CD4-positive, alpha-beta T cell treated with Interleukin-15 for 1 hour (primary cell): ENCODE data around the gene RASGRF2.

Experiments used
- DNase-seq: peaks from one replicate; pipeline ENCODE4 v3.0.0-alpha.2; 2020

RASGRF2 gene

DNA sequence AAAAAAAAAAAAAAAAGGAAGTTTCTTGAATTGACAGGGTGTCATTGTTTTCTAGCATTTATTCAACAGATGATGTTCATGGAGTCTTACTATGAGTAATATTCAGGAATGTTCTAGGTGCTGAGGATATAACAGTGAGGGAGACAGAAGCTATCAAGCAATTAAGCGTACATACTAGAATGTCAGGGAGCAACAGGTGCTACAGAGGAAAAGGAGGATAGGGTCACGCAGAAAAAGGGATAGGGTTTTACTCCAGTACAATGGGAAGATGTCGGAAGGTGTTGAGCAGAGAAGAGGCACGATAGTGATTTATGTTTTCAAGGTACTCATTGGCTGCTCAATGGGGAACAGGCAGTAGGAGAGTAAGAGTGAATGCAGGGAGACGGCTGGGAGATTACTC is 6.6 kb upstream of the RASGRF2 start:
- DNase-seq: no peak

DNA sequence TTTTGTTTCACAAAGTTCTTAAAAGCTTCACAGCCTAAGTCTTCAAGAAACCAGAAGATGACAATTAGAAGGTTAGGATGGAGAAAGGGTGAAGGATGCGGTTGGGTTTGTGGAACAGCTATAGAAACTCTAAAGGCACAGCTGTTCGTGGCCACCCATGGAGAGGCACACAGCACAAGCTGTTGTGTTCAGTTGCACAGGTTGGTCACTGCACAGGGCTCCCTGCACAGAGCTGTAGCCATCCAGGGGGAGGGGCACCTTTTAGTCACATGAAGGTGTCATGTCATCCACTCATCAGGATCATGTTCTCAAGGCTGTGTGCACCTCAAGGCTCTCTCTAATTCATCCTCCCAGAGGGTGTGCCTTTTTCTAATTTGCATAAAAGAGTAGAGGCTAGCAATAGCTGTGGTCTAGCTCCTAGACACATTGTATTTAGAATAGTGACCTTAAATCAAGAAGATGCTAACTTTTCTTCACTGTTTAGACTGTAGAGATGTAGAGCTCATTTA is 5.0 kb upstream of the RASGRF2 start:
- DNase-seq: no peak

DNA sequence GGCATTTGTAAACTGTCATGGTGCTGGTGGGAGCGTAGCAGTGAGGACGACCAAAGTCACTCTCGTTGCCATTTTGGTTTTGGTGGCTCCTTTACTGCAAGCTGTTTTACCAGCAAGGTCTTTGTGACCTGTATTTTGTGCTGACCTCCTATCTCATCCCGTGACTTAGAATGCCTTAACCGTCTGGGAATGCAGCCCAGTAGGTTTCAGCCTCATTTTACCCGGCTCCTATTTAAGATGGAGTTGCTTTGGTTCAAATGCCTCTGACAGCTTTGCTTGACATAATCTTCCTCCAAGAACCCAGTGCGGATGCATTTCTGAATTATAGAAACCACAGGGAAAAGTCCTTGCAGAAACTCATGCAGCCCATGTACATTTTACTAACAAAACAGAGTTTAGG is 3.9 kb upstream of the RASGRF2 start:
- no peak for DNase-seq

DNA sequence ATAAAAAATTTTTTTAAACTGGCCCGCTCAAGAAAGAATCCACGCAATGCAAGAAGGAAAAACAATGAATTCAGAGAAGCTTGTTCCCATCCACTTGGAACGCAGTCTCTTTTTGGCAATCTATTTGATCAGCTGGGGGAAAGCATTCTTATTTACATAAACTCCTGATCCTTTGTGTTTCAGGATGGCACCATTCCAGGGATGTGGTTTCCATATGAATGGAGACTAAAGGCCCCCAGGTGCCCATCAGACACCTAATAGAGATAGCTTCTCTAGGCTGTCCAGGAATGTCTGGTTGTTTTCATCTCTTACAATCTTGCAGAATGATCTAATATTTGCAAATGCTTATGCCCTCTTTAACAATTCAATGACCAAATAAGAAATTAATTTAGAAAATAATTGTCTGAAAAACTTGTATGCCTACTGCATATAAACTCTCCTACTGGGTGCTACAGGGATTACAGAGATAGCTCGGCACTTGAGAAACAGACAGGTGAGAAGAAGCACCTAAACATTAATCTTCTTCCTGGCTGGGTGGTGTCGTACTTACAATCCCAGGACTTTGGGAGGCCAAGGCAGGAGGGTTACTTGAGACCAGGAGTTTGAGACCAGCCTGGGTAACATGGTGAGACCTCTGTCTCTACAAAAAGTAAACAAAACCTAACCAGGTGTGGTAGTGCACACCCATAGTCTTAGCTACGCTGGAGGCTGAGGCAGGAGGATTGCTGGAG is 3.0 kb upstream of the RASGRF2 start:
- no peak for DNase-seq

DNA sequence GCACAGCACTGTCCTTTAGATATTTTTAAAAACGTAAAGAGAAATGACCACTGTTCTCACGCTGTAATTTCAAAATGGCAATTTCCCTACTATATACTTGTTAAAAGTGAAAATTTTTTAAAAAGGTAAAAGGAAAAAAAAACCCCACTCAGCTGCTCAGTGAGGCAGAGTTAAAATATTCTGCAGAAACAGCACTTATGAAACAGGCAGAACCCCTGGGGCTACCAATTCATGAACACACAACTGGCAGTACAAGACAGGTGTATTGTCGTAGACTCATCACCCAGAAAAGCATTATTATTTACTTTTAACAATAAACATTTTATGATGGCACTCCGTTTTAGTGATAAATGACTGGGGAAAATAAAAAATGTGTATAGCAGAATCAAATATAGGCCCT is 1.5 kb upstream of the RASGRF2 start:
- no peak for DNase-seq

DNA sequence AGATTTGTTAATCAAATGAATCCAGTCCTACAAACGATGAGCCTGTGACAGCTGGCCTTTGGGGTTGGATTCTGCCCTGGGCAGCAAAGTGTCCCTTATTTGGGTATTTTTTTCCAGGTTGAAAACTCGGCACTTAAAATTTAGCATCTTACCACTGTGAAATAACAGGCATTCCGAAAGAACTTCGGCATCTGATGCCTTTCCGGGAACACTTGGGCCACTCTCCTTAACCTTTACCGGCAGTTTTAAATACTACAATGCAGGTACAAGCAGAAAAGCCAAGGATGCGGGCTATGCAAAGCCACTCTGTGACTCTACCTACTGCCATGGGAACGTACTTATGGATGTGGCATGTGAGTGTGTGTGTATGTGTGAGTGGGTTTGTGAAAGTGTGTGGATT is 1.0 kb upstream of the RASGRF2 start:
- no peak for DNase-seq

DNA sequence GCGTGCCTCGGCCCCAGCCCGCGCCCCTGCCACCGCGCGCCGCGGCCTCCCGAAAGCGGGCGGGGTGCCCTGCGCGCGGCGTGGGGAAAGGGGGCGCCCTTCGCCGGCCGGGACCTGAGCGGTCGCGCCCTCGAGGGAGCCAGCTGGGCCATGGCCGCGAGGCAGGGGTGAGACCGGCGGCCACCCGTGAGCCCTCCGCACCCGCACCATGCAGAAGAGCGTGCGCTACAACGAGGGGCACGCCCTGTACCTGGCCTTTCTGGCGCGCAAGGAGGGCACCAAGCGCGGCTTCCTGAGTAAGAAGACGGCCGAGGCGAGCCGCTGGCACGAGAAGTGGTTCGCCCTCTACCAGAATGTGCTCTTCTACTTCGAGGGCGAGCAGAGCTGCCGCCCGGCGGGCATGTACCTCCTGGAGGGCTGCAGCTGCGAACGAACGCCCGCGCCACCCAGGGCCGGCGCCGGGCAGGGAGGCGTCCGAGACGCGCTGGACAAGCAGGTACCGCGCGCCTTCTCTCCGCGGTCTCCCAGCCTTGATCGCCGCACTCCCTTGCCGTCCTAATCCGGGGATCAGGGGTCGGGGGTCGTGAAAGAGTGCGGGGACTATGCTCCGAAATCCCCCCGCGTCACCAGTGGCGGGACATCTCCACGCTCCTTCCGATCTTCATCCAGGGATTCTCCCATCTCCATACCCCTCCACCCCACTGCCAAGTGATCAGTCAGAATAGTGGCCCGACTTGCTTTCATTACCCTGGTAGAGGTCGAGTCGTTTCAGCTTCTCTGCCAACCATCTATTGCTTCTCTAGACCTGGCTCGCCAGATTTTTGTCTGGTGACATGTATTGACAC is 590 bp downstream of the RASGRF2 start:
- peak; percentile 22 for DNase-seq

DNA sequence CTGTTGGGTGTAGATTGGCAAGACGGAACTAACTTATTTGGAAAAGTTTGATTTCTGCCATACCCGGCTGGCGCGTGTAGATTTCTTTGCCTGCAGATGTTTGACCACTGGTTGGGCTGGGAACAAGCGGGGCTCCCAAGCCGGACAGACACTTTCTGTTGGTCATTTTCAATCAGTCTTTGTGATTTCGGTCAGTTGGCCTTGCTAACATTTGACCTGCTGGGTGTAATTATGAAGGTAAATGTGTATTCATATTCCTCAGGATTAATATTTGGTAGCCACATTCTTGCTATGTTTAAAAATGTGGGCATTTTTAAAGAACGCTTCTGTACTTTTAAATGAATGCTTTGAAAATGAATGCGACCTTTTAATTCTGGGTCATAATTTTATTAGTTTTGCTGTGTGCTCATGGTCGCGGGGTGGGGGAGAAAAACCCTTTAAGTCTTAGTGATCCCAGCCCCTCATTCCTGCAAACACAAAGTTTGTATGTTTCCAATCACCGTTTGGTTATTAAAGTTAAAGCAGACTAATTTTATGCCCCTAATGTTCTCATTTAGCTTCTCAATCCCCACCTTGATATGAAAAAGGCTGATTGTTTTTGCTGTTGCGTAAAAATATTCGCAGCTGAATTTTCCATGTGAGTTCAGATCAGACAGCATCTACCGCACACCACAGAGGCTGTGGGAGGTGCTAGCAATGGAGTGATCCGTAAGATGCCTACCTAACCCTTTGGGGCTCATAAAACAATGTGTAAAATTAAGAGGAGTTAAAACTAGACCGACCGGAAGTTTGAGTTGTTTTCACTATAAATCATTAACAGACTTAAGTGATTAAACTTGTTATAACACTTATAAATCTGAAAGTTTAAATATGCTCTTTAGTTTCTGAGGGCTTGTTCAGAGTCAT is 1.5 kb downstream of the RASGRF2 start:
- no peak for DNase-seq

DNA sequence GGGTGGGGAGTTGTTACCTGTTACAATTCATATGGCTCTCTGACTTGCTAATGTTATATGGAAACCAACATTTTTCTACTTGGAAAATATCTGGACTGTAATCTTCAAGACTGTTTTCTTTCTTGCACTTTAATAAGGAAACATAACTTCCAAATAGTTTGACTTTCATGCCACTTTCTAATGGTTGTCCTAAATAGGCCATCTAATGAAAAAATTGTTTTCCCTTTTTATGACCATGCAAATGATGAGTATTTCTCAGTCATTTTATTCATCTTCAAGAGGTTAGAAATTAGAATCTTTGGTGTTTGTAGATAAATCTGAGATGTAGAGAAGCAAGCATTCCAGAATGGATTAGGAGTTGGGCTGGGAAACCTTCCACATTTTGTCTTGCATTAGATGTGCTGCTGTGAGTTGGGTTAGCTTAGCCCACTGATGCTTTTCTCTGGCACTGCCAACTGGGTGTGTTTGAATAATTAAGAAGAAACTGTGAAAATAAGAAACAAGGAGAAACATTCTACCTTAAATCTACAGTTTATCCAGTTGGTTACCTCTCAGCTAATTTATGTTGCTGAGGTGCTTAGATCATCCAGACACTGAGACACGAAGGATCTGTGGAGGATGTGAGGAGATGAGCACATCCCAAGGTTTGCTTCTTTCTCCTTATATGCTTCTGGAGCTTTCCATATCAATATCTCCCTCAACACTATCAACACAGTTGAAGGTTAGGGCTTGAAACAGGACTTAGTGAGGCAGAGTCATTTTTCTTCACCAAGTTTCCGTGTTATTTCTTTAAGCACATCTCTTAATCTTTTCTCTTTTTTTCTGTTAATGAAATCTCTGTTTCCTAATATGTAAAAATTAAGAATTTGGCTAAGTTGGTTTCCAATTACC is 2.7 kb downstream of the RASGRF2 start:
- no peak for DNase-seq

DNA sequence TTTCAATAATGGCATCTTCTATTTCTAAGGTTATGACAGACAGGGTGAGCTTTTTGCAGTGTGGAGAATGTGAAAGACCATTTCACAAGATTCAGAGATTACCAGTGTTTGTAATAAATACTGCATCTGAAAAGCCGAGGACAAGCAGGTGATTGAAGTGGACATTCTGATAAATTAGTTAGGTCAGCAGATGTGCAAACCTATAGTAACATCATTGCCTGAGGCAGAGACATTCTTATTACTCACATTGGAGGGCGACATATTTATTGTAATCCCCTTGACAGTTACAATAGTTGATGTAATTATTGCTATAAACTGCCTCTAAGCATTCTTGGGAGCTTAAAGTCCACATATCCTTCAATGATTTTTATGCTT is 3.3 kb downstream of the RASGRF2 start:
- no peak for DNase-seq

DNA sequence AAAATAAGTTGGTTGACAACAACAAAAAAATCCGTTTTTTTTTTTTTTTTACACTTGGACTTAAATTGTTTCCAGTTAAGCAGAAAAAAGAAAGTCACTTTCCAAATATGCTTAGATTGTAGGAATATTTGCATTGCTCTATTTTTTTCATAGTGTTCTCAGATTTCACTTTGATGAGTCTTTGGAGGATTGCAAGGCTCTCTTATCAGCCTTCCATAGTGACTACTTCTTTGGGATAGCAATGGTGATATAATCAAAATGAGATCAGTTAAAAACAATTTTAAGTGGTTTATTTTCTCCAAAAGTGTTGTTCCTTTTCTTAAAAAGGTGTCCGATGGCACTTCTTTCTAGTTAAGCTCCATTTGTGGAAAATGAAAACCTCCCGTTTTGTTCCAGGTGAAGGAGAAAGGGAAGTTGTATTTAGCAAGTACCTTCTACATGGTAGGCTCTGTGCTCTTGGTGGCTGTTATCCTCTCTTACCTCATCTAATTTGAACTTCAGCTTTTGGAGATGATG is 3.9 kb downstream of the RASGRF2 start:
- no peak for DNase-seq

DNA sequence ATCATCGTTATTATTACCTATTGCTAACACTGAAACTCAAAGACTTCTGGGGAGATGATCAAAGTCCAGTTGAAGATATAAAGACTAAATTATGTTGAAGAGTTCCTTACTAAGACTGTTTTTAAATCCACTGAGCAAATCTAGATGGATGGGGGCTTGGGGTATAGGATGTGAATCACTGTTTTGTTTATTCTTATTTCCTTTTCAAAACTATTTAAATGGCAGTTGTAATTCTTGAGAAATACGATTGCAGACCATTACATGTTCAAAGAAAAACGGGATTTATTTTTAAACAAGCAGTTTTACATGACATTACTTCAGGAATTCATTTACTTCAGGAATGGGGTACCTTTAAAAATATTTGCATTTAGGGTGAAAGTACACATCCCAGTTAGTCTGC is 4.3 kb downstream of the RASGRF2 start:
- DNase-seq: no peak

DNA sequence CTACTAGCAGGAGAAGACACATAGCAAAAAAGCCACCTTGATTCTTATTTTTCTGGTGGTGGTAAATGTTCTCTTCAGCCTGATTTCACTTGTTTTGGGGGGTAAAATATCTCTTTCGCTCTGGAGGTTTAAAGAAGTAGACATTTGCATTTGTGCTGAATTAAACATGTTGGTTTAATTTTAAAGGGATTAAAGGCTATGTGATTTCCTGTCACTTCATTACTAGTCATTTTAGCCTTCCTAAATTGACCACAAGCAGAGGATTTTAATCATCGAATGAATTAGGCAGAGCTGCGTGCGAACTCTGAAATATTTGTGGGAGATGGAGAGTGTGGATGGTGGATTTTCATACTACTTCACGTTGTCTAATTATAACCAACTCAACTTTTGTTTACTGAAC is 4.8 kb downstream of the RASGRF2 start:
- no peak for DNase-seq

DNA sequence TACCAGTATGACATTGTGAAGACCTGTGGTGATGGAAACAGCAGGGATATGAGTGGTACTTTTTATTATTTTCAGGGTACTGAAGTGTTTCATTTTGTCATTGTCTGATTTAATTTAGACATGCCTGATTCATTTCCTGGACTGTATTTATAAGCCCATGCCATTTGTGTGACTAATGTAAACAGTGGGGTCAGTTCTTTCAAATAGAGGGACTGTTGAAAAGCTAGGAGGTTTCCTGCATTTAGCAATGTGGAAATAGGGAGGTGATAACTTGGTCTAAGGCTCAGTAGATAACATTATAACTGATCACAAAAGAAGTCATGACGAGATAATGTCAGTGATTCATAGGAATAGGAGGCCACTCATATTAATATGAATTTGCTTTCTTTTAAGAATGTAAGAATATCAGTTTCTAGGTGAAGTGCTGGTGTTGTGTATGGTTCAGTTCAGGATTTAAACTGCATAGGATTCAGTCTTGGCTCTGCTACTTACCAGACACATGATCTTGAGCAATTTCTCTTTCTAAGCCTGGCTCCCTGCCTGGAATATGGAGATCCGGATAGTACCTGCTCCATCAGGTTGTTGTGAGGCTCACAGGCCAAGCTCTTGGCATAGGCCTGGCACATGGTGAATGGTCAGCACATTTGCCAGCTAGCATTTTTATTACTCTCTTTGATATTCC is 7.5 kb downstream of the RASGRF2 start:
- no peak for DNase-seq

DNA sequence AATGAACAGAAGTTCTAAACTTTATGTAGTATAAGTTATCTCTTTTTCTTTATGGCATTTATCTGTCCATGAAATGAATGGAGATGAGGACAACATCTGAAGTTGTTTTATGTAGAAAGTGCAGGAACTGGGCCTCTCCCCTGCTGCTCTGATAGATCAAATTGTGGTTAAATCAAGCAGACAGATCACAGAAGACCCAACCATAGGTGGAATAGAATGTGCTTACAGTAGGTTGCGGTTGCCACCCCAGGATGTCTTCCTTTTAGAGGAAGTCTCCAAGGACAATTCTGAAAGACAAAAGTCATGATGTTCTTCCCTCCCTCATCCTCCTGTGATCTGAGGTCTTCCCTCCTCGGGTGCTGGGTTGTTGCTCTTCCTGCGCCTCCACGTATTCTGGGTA is 12.9 kb downstream of the RASGRF2 start:
- no peak for DNase-seq

DNA sequence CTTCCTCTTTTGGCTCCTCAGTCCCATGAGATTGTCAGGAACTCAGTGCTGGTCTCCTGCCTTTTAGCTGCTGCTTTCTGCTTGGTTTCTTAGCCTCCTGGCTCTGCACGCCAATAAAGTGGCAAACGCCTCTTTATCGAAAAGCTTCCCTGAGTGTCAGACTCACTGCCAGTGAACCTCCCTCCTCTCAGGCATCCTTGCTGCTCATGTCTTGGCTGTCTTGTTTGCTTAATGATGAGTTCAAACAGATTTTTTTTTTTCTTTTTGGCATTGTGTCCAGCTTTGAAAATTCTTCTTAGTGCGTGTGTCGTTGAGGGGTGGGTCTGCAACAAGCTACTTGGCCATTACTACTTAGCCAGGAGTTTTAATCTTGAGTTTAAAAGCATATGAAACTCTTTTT is 14.9 kb downstream of the RASGRF2 start:
- no peak for DNase-seq

DNA sequence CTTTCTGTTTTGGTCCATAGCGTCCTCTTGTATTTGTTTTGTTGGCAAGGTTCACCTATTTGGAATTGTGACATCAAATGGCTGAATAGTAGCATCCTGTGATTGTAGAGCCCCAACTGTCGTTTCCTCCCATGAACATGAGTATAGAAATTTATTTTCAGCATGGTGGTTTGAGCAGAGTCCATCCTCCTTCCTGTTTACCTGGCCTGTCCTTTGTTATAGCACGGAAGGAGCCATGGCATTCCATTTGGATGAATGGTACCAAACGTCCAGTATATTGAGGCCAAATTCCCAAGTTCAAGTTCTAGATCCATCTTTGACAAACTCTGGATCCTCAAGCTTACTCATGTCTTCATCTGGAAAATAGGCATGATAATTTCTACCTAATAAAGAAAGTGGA is 16.8 kb downstream of the RASGRF2 start:
- no peak for DNase-seq

DNA sequence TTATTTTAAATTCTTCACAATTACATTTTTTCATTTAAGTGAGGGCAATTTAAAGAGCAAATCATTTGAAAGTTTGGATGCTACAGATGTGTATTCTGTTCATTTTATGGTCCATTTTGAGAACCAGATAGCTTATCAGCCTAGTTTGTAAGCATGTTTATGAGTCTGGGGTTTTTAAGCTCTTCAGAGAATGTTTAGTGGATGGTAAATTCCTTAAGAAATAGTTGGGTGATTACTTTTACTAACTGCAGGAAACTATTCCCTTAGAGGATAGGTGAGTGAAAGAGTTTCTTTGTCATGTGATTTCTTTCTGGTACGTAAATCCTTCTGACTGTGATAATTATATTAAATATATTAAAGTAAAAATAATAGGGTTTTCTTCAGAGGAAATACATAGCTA is 17.6 kb downstream of the RASGRF2 start:
- no peak for DNase-seq

DNA sequence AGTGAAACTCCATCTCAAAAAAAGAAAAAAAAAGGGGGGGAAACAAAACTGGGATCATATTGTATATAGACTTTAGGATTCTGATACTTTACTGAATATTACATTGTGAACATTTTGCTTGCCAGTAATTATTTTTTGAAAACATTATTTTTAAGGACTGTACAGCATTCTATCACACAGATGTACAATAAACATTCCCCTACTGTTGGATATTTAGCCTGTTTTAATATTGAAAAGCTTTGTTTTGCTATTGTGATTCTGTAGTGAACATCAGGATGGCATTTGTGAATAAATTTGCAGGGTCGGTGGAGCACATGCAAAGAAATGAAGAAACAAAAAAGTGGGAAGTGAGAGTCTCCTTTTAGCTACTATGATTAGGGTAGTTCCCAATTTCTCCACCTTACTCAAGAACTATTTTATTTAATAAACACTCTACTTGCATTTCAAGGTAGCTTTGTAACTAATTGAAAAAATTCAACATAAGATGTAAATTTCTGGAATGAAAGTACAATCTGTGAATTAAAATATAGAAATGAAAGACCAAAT is 18.7 kb downstream of the RASGRF2 start:
- no peak for DNase-seq

DNA sequence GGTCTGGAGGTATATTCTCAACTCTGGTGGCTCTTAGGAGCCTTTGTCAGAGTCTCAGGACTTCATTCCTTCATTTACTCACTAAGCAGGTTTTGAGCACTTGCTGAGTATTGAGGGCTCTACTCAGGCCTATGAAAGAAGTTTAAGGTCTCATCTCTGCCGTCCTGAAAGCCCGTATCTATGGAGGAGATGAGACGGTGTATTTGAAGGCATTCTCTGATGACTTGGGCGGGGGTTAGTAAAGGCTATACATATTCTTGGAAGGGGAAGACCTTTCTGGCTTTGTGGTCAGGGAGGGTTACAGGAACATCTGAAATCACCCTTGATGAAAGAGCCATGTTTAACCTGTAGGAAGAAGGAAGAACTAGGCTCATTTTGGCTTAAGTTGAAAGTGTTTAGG is 21.9 kb downstream of the RASGRF2 start:
- no peak for DNase-seq

DNA sequence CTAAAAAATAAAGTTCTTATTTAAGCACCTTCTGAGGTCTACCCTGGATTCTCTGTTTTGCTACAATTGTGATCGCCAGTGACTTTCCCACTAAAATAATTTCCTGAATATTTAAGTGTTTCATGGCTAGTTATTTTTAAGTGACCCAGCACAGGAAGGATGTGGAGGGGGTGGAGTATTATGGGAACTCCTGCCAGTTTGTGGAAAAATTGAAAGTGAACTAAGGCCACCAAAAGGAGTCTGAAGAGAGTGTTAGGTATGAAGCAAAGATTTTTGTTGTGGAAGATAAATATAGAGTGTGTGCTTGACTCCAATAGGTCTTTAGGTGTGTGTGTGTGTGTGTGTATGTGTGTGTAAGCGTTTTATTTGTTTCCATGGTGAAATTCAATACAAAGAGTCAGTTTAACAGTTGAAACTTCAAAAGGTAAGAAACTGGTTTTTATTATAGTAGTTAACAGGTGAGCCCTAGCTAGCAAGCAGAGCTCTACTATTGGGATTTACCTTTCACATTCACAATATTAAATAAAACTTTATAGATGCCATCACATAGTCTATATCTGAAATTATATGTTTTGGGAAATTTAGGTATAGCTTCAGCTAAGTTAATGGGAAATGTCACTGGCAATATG is 25.6 kb downstream of the RASGRF2 start:
- DNase-seq: no peak
